Activated CD8-positive, alpha-beta memory T cell treated with anti-CD3 and anti-CD28 coated beads, Interleukin-2, amount 50 U/mL, for 4 hours (primary cell): ENCODE data around the gene TRIM9.
A peak's percentile ranks its signal among the peaks of the same experiment; 100 is the strongest.

Experiments used
- DNase-seq: peaks from one replicate; pipeline ENCODE4 v3.0.0-alpha.2; 2020

Gene TRIM9

GRCh38 chr14:51094901-51095853 is at the start of gene TRIM9:
Gene TRIM9 (minus strand): TSS chr14:51095105. CDS start chr14:51094939, 166 bp downstream.
- peak; percentile 92 for DNase-seq

GRCh38 chr14:51140856-51141255 is 46.0 kb upstream of the TRIM9 start:
- DNase-seq: no peak

GRCh38 chr14:51140338-51140737 is 45.4 kb upstream of the TRIM9 start:
- no peak for DNase-seq

GRCh38 chr14:51139121-51139681 is 44.3 kb upstream of the TRIM9 start:
- no peak for DNase-seq

- DNase-seq: no peak
These were observed 43.6 kb upstream of the TRIM9 start for GRCh38 chr14:51138404-51139103.

- DNase-seq: no peak
These were observed 36.6 kb upstream of the TRIM9 start for GRCh38 chr14:51131516-51131915.

GRCh38 chr14:51129130-51129529 is 34.2 kb upstream of the TRIM9 start:
- DNase-seq: no peak

GRCh38 chr14:51124029-51124428 is 29.1 kb upstream of the TRIM9 start:
- no peak for DNase-seq

GRCh38 chr14:51121096-51121495 is 26.2 kb upstream of the TRIM9 start:
- no peak for DNase-seq

- no peak for DNase-seq
These were observed 24.6 kb upstream of the TRIM9 start for GRCh38 chr14:51119411-51120051.

GRCh38 chr14:51118993-51119392 is 24.1 kb upstream of the TRIM9 start:
- DNase-seq: no peak

- no peak for DNase-seq
These were observed 22.7 kb upstream of the TRIM9 start for GRCh38 chr14:51117593-51117992.

- no peak for DNase-seq
These were observed 21.8 kb upstream of the TRIM9 start for GRCh38 chr14:51116682-51117081.

- no peak for DNase-seq
These were observed 14.7 kb upstream of the TRIM9 start for GRCh38 chr14:51109651-51110050.

- DNase-seq: no peak
These were observed 12.9 kb upstream of the TRIM9 start for GRCh38 chr14:51107801-51108200.

- DNase-seq: no peak
These were observed 9.6 kb upstream of the TRIM9 start for GRCh38 chr14:51104467-51104866.

GRCh38 chr14:51097287-51097686 is 2.4 kb upstream of the TRIM9 start:
- no peak for DNase-seq

- no peak for DNase-seq
These were observed 2.0 kb upstream of the TRIM9 start for GRCh38 chr14:51096870-51097269.

GRCh38 chr14:51095854-51096823 is 1.2 kb upstream of the TRIM9 start:
- DNase-seq: peak; percentile 22

- peak; percentile 25 for DNase-seq
These were observed 553 bp downstream of the TRIM9 start for GRCh38 chr14:51094282-51094821.
